ENCODE data around the gene ZSWIM2. TPM values are rescaled to one million over a fixed set of nuclear protein-coding genes. Genes with fewer than 3 reads are reported as not detected.
"Not testable (repeated sequence)": the region's sequence is repeated elsewhere in the genome, so short reads cannot be mapped to it uniquely, and the experiment has no call there.

The ZSWIM2 gene
- polyA plus RNA-seq, 1 donor from 2014 or later: not detected

DNA sequence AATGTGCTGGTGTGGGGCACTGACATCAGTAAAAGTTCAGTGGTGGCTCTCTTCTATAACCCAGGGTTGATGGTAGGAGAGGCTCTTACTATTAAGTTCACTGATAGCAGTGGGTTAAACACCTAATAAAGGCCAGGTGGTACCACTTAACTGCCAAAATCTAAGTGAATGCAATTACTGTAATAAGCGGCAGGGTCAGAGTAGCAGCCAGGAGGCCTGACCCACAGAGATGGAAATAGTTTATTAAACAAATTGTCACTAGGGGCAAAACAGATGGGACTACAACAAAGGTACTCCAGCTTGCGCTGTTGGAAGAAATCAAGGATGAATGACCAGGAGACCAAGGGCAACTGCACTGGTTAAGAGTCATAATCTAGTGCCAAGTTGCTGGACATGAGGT, 26.6 kb downstream of the ZSWIM2 start:
- H3K9me2 ChIP-seq (ENCODE audit: insufficient read depth, low read length): no peaks in the 10 kb centered on the region
- no peaks in the 10 kb centered on the region for H3F3A ChIP-seq (ENCODE audit: insufficient read depth, low read length, poor library complexity, severe bottlenecking)
- H2AFZ ChIP-seq (ENCODE audit: low read depth, low read length): no peak overlapping the region
- H3K79me2 ChIP-seq (replicated peaks; ENCODE audit: insufficient read depth, low read length): no peaks in the 10 kb centered on the region
- H3K9ac ChIP-seq (ENCODE audit: low read length): no peak overlapping the region
- H4K20me1 ChIP-seq (ENCODE audit: insufficient read depth): no peaks in the 10 kb centered on the region
- H3K36me3 ChIP-seq (ENCODE audit: insufficient read depth, low read length): no peaks in the 10 kb centered on the region
- H3K9me3 ChIP-seq (ENCODE audit: low read length): no peaks in the 10 kb centered on the region
- TF ChIP-seq EP300 (conservative IDR thresholded peaks at IDR 0.05; ENCODE audit: poor library complexity, severe bottlenecking) (no peak), TAF1 (IDR thresholded peaks at IDR 0.05; ENCODE audit: low read depth) (no peak), SMC3 (conservative IDR thresholded peaks at IDR 0.05; ENCODE audit: poor library complexity) (no peak), MXI1 (conservative IDR thresholded peaks at IDR 0.05; ENCODE audit: poor library complexity, severe bottlenecking) (no peak), POLR2AphosphoS5 (IDR thresholded peaks at IDR 0.05) (no peak), EZH2 (IDR thresholded peaks at IDR 0.05; ENCODE audit: borderline replicate concordance, insufficient read depth, low read length, poor library complexity, severe bottlenecking) (no peak), RAD21 (conservative IDR thresholded peaks at IDR 0.05) (no peak)
- TF ChIP-seq, protein P1, sequence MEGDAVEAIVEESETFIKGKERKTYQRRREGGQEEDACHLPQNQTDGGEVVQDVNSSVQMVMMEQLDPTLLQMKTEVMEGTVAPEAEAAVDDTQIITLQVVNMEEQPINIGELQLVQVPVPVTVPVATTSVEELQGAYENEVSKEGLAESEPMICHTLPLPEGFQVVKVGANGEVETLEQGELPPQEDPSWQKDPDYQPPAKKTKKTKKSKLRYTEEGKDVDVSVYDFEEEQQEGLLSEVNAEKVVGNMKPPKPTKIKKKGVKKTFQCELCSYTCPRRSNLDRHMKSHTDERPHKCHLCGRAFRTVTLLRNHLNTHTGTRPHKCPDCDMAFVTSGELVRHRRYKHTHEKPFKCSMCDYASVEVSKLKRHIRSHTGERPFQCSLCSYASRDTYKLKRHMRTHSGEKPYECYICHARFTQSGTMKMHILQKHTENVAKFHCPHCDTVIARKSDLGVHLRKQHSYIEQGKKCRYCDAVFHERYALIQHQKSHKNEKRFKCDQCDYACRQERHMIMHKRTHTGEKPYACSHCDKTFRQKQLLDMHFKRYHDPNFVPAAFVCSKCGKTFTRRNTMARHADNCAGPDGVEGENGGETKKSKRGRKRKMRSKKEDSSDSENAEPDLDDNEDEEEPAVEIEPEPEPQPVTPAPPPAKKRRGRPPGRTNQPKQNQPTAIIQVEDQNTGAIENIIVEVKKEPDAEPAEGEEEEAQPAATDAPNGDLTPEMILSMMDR (IDR thresholded peaks at IDR 0.05; ENCODE audit: poor library complexity, severe bottlenecking): no peak
- no peaks in the 10 kb centered on the region for H3K27me3 ChIP-seq (ENCODE audit: insufficient read depth, low read depth, low read length)
- no peak overlapping the region for H3K27ac ChIP-seq (ENCODE audit: low read length)
- no peak overlapping the region for H3K4me2 ChIP-seq (ENCODE audit: low read length)
- no peak overlapping the region for H3K4me3 ChIP-seq (ENCODE audit: low read length)

DNA sequence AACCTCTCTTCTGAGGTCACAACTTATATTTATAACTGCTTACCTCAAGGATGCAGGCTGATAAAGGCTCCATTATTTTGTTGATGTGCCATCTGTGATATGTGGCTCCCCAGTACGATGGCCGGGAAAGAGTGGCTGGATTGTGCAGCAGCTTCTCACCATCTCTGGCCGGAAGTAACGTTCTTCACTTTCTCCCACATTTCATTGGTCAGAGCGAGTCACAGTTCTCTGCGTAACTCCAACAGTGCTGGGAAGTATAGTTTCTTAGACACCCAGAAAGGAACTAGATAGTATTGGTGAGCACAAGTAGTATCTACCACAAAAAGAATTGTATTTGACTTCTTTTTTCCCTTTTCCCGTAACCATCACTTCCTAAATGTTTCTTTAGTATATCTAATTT, 28.7 kb downstream of the ZSWIM2 start:
- no peaks in the 10 kb centered on the region for H3K36me3 ChIP-seq (ENCODE audit: insufficient read depth, low read length)
- no peak overlapping the region for H3K9ac ChIP-seq (ENCODE audit: low read length)
- H3K4me3 ChIP-seq (ENCODE audit: low read length): no peak overlapping the region
- H3F3A ChIP-seq (ENCODE audit: insufficient read depth, low read length, poor library complexity, severe bottlenecking): no peaks in the 10 kb centered on the region
- H2AFZ ChIP-seq (ENCODE audit: low read depth, low read length): no peak overlapping the region
- H3K4me2 ChIP-seq (ENCODE audit: low read length): no peak overlapping the region
- H3K9me3 ChIP-seq (ENCODE audit: low read length): no peaks in the 10 kb centered on the region
- H4K20me1 ChIP-seq (ENCODE audit: insufficient read depth): no peaks in the 10 kb centered on the region
- no peaks in the 10 kb centered on the region for H3K79me2 ChIP-seq (replicated peaks; ENCODE audit: insufficient read depth, low read length)
- H3K27ac ChIP-seq (ENCODE audit: low read length): no peak overlapping the region
- no peaks in the 10 kb centered on the region for H3K27me3 ChIP-seq (ENCODE audit: insufficient read depth, low read depth, low read length)
- H3K9me2 ChIP-seq (ENCODE audit: insufficient read depth, low read length): no peaks in the 10 kb centered on the region
- TF ChIP-seq, protein P2, sequence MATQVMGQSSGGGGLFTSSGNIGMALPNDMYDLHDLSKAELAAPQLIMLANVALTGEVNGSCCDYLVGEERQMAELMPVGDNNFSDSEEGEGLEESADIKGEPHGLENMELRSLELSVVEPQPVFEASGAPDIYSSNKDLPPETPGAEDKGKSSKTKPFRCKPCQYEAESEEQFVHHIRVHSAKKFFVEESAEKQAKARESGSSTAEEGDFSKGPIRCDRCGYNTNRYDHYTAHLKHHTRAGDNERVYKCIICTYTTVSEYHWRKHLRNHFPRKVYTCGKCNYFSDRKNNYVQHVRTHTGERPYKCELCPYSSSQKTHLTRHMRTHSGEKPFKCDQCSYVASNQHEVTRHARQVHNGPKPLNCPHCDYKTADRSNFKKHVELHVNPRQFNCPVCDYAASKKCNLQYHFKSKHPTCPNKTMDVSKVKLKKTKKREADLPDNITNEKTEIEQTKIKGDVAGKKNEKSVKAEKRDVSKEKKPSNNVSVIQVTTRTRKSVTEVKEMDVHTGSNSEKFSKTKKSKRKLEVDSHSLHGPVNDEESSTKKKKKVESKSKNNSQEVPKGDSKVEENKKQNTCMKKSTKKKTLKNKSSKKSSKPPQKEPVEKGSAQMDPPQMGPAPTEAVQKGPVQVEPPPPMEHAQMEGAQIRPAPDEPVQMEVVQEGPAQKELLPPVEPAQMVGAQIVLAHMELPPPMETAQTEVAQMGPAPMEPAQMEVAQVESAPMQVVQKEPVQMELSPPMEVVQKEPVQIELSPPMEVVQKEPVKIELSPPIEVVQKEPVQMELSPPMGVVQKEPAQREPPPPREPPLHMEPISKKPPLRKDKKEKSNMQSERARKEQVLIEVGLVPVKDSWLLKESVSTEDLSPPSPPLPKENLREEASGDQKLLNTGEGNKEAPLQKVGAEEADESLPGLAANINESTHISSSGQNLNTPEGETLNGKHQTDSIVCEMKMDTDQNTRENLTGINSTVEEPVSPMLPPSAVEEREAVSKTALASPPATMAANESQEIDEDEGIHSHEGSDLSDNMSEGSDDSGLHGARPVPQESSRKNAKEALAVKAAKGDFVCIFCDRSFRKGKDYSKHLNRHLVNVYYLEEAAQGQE (IDR thresholded peaks at IDR 0.05; ENCODE audit: borderline replicate concordance): no peak
- TF ChIP-seq POLR2AphosphoS5 (IDR thresholded peaks at IDR 0.05) (no peak), RAD21 (conservative IDR thresholded peaks at IDR 0.05) (no peak), EP300 (conservative IDR thresholded peaks at IDR 0.05; ENCODE audit: poor library complexity, severe bottlenecking) (no peak), TAF1 (IDR thresholded peaks at IDR 0.05; ENCODE audit: low read depth) (no peak), SMC3 (conservative IDR thresholded peaks at IDR 0.05; ENCODE audit: poor library complexity) (no peak), MXI1 (conservative IDR thresholded peaks at IDR 0.05; ENCODE audit: poor library complexity, severe bottlenecking) (no peak), EZH2 (IDR thresholded peaks at IDR 0.05; ENCODE audit: borderline replicate concordance, insufficient read depth, low read length, poor library complexity, severe bottlenecking) (no peak)
- TF ChIP-seq, protein P1 (IDR thresholded peaks at IDR 0.05; ENCODE audit: poor library complexity, severe bottlenecking): no peak

DNA sequence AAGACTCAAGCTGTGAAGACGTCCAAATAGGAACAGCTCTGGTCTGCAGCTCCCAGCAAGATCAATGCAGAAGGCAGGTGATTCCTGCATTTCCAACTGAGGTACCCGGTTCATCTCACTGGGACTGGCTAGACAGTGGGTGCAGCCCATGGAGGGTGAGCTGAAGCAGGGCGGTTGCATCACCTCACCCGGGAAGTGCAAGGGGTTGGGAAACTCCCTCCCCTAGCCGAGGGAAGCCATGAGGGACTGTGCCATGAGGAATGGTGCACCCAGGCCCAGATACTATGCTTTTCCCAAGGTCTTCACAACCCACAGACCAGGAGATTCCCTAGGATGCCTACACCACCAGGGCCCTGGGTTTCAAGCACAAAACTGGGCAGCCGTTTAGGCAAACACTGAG, 37.2 kb downstream of the ZSWIM2 start:
- not testable (repeated sequence) for H3K27ac ChIP-seq (ENCODE audit: low read length); H3K9me2 ChIP-seq (ENCODE audit: insufficient read depth, low read length); H3K36me3 ChIP-seq (ENCODE audit: insufficient read depth, low read length); H3K27me3 ChIP-seq (ENCODE audit: insufficient read depth, low read depth, low read length); H3K79me2 ChIP-seq (replicated peaks; ENCODE audit: insufficient read depth, low read length); H3K4me2 ChIP-seq (ENCODE audit: low read length); H2AFZ ChIP-seq (ENCODE audit: low read depth, low read length); H3K4me3 ChIP-seq (ENCODE audit: low read length); H3F3A ChIP-seq (ENCODE audit: insufficient read depth, low read length, poor library complexity, severe bottlenecking); H4K20me1 ChIP-seq (ENCODE audit: insufficient read depth); H3K9me3 ChIP-seq (ENCODE audit: low read length); H3K9ac ChIP-seq (ENCODE audit: low read length)
